IPS-NIHi7 (cell line): ENCODE data around the gene RECK.

ENCODE experiments used
- DNase-seq: peaks from one replicate; pipeline ENCODE4 v3.0.0; 2012; ENCODE audit warnings: mixed read lengths; ENCODE audit errors: extremely low spot score

RECK gene

GRCh38 chr9:36023260-36024048, 13.3 kb upstream of the RECK start:
- DNase-seq, result peak; percentile 80

- no peak for DNase-seq
These were observed 11.0 kb upstream of the RECK start for GRCh38 chr9:36025746-36026145.

GRCh38 chr9:36029202-36029601, 7.5 kb upstream of the RECK start:
- no peak for DNase-seq

GRCh38 chr9:36029765-36030528, 6.8 kb upstream of the RECK start:
- DNase-seq, result no peak

GRCh38 chr9:36030871-36031270, 5.8 kb upstream of the RECK start:
- DNase-seq, result no peak

GRCh38 chr9:36031774-36032555, 4.7 kb upstream of the RECK start:
- no peak for DNase-seq

GRCh38 chr9:36033788-36034187, 2.9 kb upstream of the RECK start:
- no peak for DNase-seq

GRCh38 chr9:36034234-36034633, 2.5 kb upstream of the RECK start:
- DNase-seq, result no peak

- no peak for DNase-seq
These were observed 1.7 kb upstream of the RECK start for GRCh38 chr9:36035006-36035405.

GRCh38 chr9:36036253-36036779, 397 bp upstream of the RECK start:
- DNase-seq, result no peak

GRCh38 chr9:36037549-36038122, 923 bp downstream of the RECK start:
- DNase-seq, result no peak

- DNase-seq, result no peak
These were observed 2.4 kb downstream of the RECK start for GRCh38 chr9:36039121-36039520.

- DNase-seq, result no peak
These were observed 3.0 kb downstream of the RECK start for GRCh38 chr9:36039696-36040095.

GRCh38 chr9:36040271-36040925, 3.7 kb downstream of the RECK start:
- no peak for DNase-seq

- no peak for DNase-seq
These were observed 4.8 kb downstream of the RECK start for GRCh38 chr9:36041506-36041905.

- DNase-seq, result no peak
These were observed 8.9 kb downstream of the RECK start for GRCh38 chr9:36045610-36046009.

GRCh38 chr9:36046923-36047322, 10.2 kb downstream of the RECK start:
- DNase-seq, result no peak

- DNase-seq, result peak; percentile 12
These were observed 12.7 kb downstream of the RECK start for GRCh38 chr9:36049408-36049807.

GRCh38 chr9:36050476-36050875, 13.8 kb downstream of the RECK start:
- DNase-seq, result no peak

- no peak for DNase-seq
These were observed 14.6 kb downstream of the RECK start for GRCh38 chr9:36051317-36051716.

- peak; percentile 20 for DNase-seq
These were observed 17.3 kb downstream of the RECK start for GRCh38 chr9:36053971-36054370.
